ENCODE data around the gene SCN7A. TPM values are rescaled to one million over a fixed set of nuclear protein-coding genes. Genes with fewer than 3 reads are reported as not detected.

SCN7A gene
- polyA plus RNA-seq (ENCODE audit: insufficient read length in 3 of 3) = 10 to 100 TPM; 11.5 to 13.9 (median 12.7) TPM

DNA sequence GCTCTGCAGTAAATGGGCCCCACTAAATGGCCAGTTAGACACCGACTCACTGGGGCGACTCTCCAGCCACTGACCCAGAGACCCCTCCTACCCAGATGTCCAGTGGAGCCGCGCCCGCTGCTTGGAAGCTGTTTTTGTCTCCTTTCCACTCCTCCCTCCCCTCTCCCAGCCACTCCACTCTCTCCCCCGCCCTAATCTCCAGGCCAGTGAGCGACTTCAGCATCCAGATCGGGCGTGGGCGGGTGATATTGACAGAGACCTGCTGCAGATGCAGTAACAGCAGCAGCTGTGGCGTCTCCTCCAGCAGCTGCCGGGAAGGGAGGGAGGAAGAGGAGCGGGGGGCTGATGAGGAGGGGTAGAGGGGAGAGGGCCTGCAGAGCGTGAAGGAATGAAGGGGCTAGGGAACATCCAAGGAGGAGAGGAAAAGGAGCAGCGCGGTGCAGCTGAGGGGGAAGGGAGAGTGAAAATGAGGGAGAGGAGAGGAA lies at the start of gene SCN7A:
Gene SCN7A, minus strand, starts transcription at position 110 of the 485 bp plus-strand sequence. CDS start 16,553 bp downstream, outside the sequence.
- peak; percentile 64 to 78 (median 74) for DNase-seq (ENCODE audit: low read depth in 3 of 3, low spot score in 2 of 3)

DNA sequence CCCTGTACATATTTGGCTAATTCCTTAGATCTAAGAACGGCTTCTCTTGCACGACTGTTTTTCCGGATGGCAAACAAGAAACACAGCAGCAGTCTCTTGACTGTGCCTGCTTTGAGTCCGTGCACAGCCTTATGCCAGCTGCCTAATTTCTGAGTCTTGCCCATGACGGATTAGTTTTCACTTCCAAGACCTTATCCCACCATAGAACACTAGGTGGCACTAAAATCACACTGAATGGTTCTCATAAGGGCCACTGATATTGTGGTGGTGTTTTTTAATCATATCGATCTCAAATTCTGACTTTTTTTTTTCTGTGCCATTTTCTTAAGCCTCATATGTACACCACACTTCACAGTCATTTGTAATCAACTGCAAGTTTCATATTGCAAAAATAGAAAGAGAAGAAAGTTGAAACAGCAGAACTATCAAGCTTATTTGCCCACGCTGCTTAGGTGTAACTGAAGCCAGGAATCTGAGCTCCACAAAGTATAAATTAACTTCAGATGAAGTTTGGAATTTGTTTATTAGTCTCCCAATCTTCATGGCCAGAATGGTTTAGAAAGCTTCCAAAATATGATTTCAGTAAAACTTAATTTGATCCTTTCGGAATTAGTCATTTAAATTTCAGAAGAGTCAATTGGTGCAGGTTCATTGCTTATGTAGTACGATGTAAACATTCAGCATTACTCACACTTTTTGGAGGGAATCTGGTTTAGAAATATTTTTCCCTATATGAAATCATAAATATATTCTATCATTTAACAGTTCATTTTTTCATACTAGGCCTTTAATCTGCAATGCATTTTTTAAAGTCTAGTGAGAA lies 45.5 kb upstream of the SCN7A start:
- peak; percentile 58 to 72 (median 61) for DNase-seq (ENCODE audit: low read depth in 3 of 3, low spot score in 2 of 3)

DNA sequence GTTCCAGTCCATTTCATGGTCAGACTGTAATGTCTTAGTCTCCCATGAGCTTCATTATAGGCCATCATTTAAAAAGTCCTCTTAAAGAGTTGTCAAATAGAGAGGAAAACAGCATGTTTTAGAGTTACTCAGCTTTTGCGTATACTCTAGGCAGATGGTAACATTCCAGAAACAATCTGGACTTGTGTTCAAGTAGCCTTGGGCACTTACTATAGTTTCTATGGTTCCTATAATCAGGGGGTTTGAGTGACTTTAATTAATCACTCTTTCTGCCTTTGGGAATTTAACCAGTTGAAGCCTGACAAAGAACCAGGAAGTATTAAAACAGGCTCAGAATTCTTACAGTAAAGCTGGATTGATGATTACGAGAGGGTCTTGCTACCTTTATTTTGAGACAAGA lies 42.1 kb upstream of the SCN7A start:
- DNase-seq (ENCODE audit: low read depth in 3 of 3, low spot score in 2 of 3) = no peak

DNA sequence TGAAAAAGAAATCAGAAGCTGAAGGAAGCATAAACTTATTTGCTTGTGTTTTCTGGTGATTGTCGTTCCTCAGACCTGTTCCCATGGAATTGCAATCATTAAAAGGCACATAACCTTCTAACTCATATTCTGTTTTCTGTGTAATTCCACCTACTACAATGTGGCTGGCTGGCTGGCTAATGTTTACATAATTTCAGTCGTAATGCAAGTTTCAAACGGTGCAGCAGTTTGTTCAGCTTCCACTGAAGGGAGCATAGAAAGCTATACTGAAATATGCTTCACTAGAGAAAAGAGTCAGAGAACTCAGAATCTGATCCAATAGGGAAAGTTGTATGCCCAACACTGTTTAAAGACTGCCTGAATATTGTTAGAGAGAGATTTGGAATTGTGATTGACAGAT lies 27.1 kb upstream of the SCN7A start:
- DNase-seq (ENCODE audit: low read depth in 3 of 3, low spot score in 2 of 3) = no peak

DNA sequence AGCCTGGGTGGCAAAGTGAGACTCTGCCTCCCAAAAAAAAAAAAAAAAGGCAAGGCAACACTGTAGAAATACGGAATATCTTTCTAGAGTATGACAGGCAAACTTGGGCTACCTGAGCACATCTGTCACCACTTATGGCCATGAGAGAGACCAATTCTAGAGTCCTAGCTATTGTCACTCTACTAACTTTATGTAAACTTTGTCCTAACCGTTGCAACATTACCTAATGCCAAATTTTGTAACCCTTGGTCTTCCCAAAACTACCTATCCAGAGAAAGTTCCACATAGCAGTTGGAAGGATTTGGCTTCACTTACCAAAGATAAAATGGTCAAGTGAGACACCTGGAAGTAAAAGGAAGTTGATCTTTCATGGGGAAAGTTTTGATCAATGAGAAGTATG lies 26.6 kb upstream of the SCN7A start:
- DNase-seq (ENCODE audit: low read depth in 3 of 3, low spot score in 2 of 3) = no peak

DNA sequence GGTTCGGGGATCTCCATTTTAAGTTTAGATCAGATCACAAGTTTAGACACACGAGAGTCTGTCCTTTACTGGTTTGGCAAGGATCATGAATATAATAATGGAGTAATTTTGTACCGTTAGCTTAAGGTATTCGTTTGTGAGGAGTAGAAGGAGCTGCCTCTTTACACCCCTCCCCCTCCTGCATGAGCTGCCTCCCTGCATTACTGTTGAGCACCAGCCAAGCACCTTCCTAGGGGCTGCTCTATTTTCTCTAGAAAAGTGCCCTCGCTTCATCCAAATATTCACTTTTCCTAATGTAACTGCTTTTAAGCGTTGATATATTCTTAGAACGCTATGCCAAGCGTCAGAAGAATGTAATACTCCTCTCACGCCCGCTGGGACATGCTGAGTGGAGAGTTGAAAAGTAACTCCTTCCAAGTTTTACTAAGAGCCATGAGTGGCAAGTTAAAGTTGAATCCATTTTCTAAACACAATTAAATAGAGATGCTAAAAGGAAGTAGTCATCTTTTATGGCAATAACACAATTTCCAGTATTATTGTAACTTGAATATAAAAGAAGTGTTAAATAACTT lies 25.4 kb upstream of the SCN7A start:
- DNase-seq (ENCODE audit: low read depth in 3 of 3, low spot score in 2 of 3) = no peak

DNA sequence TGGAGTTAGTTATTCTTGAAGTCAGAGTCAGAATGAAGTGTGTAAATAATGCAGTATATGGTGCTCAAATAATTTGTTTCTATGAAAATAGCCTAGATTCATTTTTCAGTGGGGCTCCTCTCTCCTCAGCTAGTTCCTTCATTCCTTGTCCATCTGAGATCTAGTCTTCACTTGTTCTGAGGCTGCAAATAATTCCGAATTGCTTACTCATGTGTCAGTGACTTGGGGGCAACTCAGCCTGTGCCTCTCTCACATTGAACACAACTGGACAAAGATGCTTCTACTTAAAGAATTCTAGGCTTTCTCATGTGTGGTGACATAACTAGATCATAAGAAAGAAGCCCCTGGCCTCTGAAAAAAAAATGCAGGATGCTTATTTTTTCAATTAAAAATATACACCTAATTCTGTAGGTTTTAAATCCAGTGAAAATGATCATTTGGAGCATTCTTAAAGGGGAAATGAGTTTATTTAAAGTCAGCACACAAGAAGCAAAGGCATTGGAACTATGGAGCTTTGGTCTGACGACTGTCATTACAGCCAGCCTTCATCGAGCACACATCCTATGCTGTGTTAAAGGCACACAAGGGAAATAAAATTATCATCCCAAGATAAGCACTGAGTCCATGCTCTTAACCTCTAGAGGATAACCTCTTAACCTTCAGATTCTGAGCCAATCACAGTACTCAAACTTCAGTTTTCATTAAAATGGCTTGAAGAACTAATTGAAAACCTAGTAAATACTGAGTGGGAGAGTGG lies 24.8 kb upstream of the SCN7A start:
- no peak for DNase-seq (ENCODE audit: low read depth in 3 of 3, low spot score in 2 of 3)

DNA sequence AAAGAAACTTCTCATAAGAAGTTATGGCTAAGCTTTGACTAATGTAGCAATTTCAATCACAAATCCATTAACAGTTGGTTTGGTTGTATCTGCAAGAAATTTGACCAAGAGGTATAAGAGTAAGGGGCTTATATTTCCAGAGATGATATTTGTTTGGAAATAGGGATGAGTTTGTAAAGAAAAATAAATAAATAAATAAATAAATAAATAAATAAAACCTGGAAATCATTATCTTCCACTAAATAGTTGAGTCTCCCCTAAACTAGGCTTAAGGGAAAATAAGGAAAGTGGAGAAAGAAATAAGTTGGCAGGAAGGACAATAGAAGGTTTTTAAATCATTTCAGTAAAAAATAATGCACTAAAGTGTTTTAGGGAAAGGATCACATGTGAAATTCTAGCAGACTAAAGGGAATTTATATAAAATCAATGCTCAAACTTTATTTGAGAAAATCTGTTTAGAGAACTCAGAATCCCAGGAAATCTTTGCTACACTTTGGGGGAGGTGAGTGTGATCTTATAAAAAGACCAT lies 23.5 kb upstream of the SCN7A start:
- no peak for DNase-seq (ENCODE audit: low read depth in 3 of 3, low spot score in 2 of 3)

DNA sequence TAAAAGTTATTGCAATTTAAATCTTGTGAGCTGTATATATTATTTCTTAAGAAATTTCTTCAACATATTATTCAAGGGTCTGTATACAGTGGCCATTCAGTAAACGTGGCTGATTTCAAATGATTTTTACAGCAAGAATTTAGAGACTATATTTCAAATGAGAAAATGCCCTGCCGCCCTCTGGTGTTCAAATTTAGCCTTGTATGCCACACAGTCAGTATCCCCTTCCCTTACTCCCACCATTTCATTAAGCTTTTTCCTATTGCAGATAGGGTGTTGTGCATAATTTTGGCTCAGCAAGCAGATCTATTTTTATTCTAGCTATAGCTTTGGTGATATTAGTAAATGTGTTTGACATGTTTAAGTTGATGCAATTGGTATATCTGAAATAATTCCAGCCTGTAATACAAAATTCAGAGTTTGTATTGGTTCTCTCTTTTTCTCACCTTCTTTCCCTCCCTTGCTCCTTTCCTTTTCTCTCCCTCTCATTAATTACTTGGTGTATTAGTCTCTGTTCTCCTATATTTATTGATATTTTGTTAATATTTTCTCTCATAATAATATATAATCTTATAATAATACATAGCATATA lies 22.8 kb upstream of the SCN7A start:
- DNase-seq (ENCODE audit: low read depth in 3 of 3, low spot score in 2 of 3) = no peak

DNA sequence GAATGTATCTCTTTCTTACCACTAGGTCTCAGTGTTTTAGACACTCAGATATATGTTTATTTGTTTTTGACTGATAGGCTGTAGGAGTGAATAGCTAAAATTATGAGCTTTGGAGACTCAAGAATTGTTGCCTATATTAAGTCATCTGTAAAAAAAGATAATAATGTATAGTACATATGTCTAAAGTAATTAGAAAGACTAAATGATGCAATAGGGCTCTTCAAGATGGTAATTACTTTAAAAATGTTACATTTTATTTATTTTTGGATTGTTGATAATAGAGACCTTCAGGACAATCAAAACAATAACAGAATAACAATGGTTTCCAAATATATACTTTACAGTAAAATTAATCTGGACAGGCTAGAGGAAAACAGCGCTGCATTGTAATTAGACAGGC lies 19.9 kb upstream of the SCN7A start:
- DNase-seq (ENCODE audit: low read depth in 3 of 3, low spot score in 2 of 3) = no peak

DNA sequence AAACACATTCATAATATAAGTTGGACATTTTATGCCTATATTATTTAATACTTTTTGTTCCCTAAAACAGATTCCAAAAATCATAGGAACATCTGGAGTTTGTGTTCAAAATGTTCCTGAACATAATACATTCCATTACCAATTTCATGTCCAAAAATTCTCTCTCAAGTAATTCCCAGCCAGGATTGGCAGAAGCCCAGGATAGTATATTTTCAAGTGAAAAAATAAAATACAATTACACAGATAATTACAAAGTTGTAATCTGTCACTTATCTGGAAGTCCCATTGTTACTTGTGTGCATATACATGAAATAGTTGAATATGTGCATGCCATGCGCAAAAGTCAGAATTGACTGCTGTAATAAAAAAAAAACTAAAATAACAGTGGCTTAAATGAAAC lies 5.2 kb upstream of the SCN7A start:
- DNase-seq (ENCODE audit: low read depth in 3 of 3, low spot score in 2 of 3) = no peak

DNA sequence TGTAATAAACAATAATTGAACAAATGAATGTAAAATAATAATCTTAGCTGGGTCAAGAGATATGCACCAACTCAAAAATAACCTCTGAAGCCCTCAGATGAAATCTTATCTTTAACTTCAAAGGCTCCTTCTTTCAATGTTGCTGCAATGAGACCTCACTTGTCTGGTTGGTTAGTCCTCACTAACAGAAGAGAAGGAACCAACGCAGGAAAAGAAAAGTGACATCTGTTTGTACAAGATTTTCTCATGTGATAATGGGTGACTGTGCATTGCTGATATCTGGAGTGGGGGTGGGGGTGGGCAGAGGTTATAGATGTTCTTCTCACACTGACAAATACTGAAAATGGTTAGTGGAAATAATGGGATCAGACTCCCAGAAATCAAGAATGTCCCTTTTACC lies 2.6 kb downstream of the SCN7A start:
- no peak for DNase-seq (ENCODE audit: low read depth in 3 of 3, low spot score in 2 of 3)

DNA sequence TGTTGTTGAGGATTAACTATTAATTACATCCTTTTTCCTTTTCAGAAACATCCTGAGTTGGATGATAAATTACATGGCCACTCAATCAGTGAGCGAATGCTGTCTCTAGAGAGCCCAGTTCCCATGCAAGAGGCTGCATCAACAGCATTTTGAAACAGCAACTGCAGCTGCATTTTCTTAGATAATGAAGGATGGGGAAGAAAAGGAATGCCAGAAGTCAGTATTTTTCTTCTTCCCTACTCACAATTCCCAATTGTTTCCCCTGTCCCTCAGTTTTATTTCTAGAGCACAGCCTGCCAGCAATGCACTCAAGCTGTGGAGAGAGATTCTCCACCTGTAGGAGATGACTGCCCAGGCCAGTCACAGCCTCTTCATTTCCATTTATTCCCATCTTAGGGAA lies 6.9 kb downstream of the SCN7A start:
- DNase-seq (ENCODE audit: low read depth in 3 of 3, low spot score in 2 of 3) = no peak

DNA sequence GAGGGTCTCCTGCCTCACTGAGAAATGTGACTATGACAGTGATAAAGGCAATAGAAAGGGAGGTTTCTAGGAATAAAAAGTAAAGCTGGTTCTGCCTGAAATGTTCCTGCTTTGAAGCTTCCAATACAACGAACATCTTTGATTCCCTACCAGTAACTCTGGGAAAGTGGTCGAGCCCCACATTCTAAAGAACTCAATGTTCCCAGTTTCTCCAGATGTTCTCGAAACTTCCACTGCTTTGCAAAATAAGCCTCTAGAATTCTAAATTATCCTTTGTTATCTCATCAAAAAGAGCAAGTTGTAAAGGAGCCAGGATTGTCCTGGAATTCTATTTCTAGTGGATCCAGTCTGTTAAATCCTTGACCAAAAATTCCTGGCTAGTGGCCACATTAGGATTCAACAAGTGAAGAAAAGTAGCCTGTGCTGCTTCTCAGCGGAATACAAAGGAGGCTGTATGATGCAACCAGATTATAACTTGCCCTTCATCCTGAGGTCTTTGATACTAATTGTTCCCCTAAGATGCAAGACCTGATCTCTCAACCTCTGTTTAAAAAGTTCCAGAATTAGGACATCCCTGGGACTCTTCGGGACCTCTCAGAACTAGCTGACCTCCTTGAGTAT lies 8.4 kb downstream of the SCN7A start:
- DNase-seq (ENCODE audit: low read depth in 3 of 3, low spot score in 2 of 3) = no peak

DNA sequence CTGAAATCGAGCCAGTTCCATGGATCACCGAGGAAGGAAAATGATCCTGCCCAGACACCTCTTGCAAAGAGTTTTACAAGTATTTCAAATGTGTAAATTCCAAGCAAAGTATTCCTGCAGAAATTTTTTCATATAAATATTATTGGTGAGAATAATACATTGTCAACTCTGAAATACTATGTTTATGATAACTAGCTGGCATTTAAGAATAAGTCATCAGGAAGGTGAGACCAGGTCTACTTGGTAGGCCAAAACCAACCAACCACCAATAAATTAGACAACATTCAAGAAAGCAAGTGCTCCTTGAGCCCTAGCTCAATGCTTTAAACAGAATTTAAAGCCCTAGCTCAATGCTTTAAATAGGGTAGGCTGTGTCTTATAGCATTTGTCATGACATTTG lies 21.7 kb downstream of the SCN7A start:
- no peak for DNase-seq (ENCODE audit: low read depth in 3 of 3, low spot score in 2 of 3)

DNA sequence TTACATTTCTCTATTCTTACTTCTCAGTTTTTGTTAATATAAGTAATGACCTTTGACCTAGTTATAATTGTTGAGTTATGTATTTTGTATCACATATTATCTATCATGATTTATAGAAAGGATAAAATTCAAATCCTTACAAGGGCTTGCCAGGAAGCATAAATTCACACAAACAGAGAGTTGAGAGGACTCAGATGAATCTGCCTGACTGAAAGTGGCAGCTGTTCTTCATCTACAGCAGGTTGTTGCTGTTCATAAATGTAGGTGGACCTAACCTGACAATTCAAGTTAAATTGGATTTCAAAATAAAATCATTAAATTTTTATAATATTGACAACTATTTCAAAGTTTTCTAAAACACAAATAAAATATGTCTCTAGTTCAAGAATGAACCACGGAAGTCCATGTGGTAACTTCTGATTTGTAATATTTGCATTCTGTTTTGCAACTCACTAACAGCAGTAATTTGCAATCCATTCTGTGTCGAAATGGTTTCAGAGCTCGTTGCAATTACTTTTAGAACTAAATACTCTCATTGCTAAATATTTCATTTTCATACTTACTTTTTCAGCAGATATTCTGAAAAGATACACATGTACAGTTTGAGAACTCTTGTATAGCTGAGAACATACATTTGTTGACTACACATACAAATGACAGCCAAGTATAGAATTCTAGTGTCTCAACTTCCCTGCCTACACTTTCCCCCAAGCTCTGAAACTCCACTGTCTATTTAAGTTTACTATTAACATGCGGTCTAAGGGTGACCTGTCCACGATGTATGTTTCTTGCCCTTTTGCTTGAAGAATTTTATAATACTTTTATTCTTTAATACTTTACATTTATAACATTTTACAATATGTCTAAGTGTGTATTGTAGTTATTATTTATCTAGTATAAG lies 25.7 kb downstream of the SCN7A start:
- no peak for DNase-seq (ENCODE audit: low read depth in 3 of 3, low spot score in 2 of 3)

DNA sequence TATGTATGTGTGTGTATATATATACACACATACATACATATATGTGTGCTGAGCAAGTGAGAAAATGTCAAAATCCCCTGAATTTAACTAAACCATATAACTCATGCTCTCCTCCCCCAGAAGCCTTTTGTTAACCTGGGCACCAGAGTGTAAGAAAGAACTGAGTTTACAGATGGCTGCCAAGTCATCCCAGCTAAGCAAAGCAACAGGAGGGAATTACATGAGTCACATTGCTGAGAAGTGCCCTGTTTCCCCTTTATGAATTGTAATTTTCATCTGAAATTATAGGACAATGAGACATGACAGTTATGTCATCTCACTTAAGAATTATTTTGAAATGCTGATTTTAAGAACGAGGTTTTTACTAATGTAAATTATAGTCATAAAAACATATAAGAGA lies 29.9 kb downstream of the SCN7A start:
- DNase-seq (ENCODE audit: low read depth in 3 of 3, low spot score in 2 of 3) = no peak

DNA sequence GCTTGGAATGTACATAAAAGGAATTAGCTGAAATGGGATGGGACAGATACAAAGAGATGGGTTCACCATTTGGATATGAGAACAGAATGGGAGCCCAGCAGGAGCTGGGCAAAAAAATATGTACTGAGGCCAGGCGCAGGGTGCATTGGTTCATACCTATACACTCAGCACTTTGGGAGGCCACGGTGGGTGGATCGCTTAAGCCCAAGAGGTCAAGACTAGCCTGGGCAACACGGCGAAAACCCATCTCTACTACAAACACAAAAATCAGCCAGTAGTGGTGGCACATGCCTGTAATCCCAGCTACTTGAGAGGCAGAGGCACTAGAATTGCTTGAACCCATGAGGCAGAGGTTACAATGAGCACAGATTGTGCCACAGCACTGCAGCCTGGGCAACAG lies 30.4 kb downstream of the SCN7A start:
- DNase-seq (ENCODE audit: low read depth in 3 of 3, low spot score in 2 of 3) = no peak

DNA sequence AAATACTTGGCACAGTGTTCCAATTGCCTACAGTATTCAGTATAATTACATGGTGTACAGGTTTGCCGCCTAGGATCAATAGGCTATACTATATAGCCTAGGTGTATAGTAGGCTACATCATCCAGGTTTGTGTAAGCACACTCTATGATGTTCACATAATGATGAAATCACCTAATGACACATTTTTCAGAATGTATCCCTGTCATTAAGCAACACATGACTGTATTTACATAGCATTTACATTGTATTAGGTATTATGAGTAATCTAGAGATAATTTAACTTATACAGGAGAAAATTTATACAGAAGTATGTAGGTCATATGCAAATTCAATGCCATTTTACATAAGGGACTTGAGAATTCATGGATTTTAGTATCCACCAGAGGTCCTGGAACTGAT lies 35.4 kb downstream of the SCN7A start:
- DNase-seq (ENCODE audit: low read depth in 3 of 3, low spot score in 2 of 3) = no peak

Measured in right renal cortex interstitium (tissue), 3 donors.